Adipocyte (in vitro differentiated cells): ENCODE results near the gene SNX5.
A peak's percentile ranks its signal among the peaks of the same experiment; 100 is the strongest.

ENCODE experiments used
- DNase-seq: peaks from one replicate; pipeline ENCODE4 v3.0.0-alpha.2; 2015; ENCODE audit warnings: low read depth
- H3K27me3 ChIP-seq: replicated peaks from 2 replicates; pipeline ENCODE4 v1.7.0; 2013; ENCODE audit warnings: mild to moderate bottlenecking, low read length, moderate library complexity; ENCODE audit not compliant: control insufficient read depth, insufficient read depth
- H3K36me3 ChIP-seq: 2 replicates; pipeline ENCODE4 v1.7.0; 2013; ENCODE audit warnings: low read length, mild to moderate bottlenecking, moderate library complexity; ENCODE audit not compliant: control insufficient read depth, insufficient read depth, severe bottlenecking
- H3K4me1 ChIP-seq: 2 replicates; pipeline ENCODE4 v1.7.0; 2013; ENCODE audit warnings: mild to moderate bottlenecking, low read length, moderate library complexity; ENCODE audit not compliant: control insufficient read depth, insufficient read depth
- H3K4me3 ChIP-seq: 2 replicates; pipeline ENCODE4 v1.7.0; 2013; ENCODE audit warnings: mild to moderate bottlenecking, low read length, moderate library complexity
- H3K9ac ChIP-seq: 2 replicates; pipeline ENCODE4 v1.7.0; 2013; ENCODE audit warnings: mild to moderate bottlenecking, low read length, moderate library complexity
- H3K9me3 ChIP-seq: 2 replicates; pipeline ENCODE4 v1.7.0; 2013; ENCODE audit warnings: mild to moderate bottlenecking, low read length, moderate library complexity; ENCODE audit not compliant: control insufficient read depth

Gene SNX5

DNA sequence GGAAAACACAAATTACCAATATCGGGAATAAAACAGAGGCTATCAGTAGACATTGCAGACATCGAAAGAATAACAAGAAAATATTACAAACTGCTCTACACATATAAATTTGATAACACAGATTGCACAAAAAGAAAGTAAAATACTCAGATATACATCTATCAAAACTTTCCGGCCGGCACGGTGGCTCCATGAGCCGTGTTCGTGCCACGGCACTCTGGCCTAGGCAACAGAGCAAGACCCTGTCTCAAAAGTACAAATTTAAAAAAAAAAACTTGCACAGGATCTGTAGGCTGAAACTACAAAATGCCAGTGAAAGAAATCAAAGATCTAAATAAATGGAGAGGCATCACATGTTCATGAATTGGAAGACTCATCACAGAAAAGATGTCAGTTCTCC is 49.4 kb downstream of the SNX5 start:
- Histone ChIP-seq H3K4me1 (no peaks in the 10 kb centered on the region), H3K9me3 (no peaks in the 10 kb centered on the region), H3K27me3 (no peaks in the 10 kb centered on the region), H3K4me3 (no peak overlapping the region), H3K36me3 (no peaks in the 10 kb centered on the region), H3K9ac (no peak overlapping the region)
- no peak for DNase-seq

DNA sequence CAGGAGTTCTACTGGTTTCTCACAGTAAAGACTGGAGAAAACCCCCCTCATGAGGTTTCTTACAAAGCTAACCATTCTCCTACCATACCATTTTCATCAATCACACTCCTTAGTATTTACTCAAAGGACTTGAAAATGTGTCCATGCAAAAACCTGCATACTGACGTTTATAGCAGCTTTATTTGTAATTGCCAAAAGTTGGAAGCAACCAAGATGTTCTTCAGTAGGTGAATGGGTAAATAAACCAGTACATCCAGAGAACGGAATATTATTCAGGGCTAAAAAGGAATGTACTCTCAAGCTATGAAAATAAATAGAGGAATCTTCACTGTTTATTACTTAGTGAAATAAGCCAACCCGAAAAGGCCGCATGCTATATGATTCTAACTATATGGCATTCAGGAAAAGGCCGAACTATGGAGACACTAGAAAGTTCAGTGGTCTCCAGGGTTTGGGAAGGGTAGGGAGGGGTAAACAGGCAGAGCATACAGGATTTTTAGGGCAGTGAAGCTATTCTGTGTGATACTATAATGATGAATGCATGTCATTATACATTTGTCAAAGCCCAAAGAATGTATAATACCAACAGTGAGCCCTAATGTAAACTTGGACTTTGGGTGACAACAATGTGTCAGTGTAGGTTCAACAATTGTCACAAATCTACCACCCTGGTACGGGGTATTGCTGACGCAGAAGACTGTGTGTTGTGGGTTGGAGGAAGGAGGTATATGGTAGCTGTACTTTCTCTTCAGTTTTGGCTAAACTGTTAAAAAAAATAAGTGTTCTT is 50.6 kb downstream of the SNX5 start:
- DNase-seq: no peak
- Histone ChIP-seq H3K4me3 (no peak overlapping the region), H3K27me3 (no peaks in the 10 kb centered on the region), H3K9ac (no peak overlapping the region), H3K36me3 (no peaks in the 10 kb centered on the region), H3K4me1 (peaks cover 4% of the 10 kb centered on the region), H3K9me3 (no peaks in the 10 kb centered on the region)

- Histone ChIP-seq H3K4me3 (no peak overlapping the region), H3K4me1 (peaks cover 11% of the 10 kb centered on the region), H3K36me3 (no peaks in the 10 kb centered on the region), H3K9me3 (no peaks in the 10 kb centered on the region), H3K27me3 (no peaks in the 10 kb centered on the region), H3K9ac (no peak overlapping the region)
- DNase-seq: peak; percentile 44
Measured at GRCh38 chr20:17916433-17916891, 52.1 kb downstream of the SNX5 start.

- Histone ChIP-seq H3K4me1 (peaks cover 25% of the 10 kb centered on the region), H3K9ac (no peak overlapping the region), H3K9me3 (no peaks in the 10 kb centered on the region), H3K27me3 (no peaks in the 10 kb centered on the region), H3K36me3 (no peaks in the 10 kb centered on the region), H3K4me3 (no peak overlapping the region)
- DNase-seq: no peak
Measured at GRCh38 chr20:17914957-17915356, 53.6 kb downstream of the SNX5 start.

DNA sequence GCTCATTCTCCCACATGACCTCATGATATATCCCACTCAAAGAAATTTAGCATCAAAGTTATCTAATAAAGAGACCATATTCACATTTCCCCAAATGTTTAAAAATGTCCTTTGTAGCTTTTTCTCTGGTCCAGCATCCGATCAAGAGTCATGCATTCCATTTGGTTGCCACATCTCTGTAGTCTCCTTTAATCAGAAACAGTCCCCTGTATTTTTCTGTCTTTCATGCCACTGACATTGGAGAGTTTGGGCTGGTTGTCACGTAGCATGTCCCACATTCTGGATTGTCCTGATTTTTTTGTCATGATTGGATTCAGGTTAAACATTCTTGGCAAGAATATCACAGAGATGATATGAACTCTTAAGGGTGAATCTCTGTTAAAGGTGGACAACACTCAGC is 55.7 kb downstream of the SNX5 start:
- Histone ChIP-seq H3K9me3 (no peaks in the 10 kb centered on the region), H3K27me3 (no peaks in the 10 kb centered on the region), H3K36me3 (no peaks in the 10 kb centered on the region), H3K9ac (no peak overlapping the region), H3K4me3 (no peak overlapping the region), H3K4me1 (peaks cover 25% of the 10 kb centered on the region)
- peak; percentile 93 for DNase-seq

- no peak for DNase-seq
Measured at GRCh38 chr20:17911927-17912326, 56.7 kb downstream of the SNX5 start.

DNA sequence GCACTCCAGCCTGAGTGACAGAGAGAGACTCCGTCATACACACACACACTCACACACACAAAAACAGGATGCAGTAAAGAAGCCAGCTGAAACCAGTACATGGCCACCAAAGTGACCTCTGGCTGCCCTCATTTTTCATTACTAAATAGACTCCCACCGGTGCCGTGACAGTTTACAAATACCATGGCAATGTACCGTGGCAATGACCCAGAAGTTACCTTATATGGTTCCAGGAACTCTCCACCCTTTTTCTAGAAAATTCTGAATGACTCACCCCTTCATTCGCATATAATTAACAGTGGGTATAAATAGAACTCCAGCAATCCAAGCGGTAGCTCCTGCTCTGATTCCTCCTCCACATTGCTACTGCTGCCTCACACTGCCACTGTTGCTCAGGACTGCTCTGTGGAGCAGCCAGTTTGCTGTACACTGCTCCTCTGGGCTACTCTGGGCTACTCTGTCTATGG is 57.7 kb downstream of the SNX5 start:
- H3K4me1 ChIP-seq: peaks cover 25% of the 10 kb centered on the region
- no peak overlapping the region for H3K4me3 ChIP-seq
- peak; percentile 83 for DNase-seq

More at GRCh38 chr20:17911927-17912326, 56.7 kb downstream of the SNX5 start:
- no peaks in the 10 kb centered on the region for H3K27me3 ChIP-seq
- H3K4me1 ChIP-seq: peaks cover 25% of the 10 kb centered on the region
- no peaks in the 10 kb centered on the region for H3K9me3 ChIP-seq
- H3K36me3 ChIP-seq: no peaks in the 10 kb centered on the region
- H3K9ac ChIP-seq: no peak overlapping the region
- H3K4me3 ChIP-seq: no peak overlapping the region

DNA sequence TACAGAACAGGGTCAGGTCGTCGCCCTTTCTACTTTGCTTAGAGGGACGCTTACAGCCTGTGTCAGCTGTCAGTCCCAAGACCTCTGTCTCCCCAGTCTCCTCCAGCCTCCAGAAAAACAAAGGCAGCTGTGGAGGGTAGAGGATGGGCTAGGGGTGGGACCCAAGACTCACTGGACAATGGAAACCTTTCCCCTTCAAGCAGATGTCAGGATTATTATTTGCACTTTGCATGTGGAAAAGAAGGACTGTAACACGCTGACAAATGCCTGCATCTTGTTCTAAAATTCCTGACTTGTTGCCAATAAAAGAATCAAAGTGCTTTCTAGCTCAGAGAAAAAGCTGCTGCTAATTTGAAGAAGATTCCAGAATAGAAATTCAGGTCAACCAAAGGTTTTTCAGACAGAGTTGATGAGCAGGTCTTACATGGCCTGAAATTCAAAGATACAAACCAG is 58.7 kb downstream of the SNX5 start:
- H3K4me1 ChIP-seq: peaks cover 25% of the 10 kb centered on the region
- peak; percentile 62 for DNase-seq
- H3K9ac ChIP-seq: no peak overlapping the region
- no peaks in the 10 kb centered on the region for H3K27me3 ChIP-seq
- no peak overlapping the region for H3K4me3 ChIP-seq
- H3K9me3 ChIP-seq: no peaks in the 10 kb centered on the region
- no peaks in the 10 kb centered on the region for H3K36me3 ChIP-seq

More for the DNA sequence above, 57.7 kb downstream of the SNX5 start:
- H3K36me3 ChIP-seq: no peaks in the 10 kb centered on the region
- H3K9me3 ChIP-seq: no peaks in the 10 kb centered on the region
- H3K9ac ChIP-seq: no peak overlapping the region
- H3K27me3 ChIP-seq: no peaks in the 10 kb centered on the region

DNA sequence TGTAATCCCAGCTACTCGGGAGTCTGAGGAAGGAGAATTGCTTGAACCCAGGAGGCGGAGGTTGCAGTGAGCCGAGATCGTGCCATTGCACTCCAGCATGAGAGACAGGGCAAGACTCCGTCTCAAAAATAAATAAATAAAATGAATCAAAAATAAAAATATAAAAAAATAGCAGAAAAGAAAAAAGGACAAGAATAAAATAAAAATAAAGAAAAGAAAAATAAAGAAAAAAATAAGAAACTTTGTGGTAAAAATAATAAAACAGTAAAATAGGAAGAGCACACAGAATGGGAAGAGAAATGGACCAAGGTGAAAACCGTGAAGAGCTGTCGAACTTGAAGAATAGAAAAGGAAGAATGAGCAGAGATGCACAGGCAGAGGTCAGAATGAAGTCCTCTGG is 63.0 kb downstream of the SNX5 start:
- Histone ChIP-seq H3K36me3 (no peaks in the 10 kb centered on the region), H3K4me1 (peaks cover 5% of the 10 kb centered on the region), H3K4me3 (no peak overlapping the region), H3K9ac (no peak overlapping the region), H3K9me3 (no peaks in the 10 kb centered on the region), H3K27me3 (no peaks in the 10 kb centered on the region)
- DNase-seq: no peak

GRCh38 chr20:17904027-17904426 is 64.6 kb downstream of the SNX5 start:
- H3K9ac ChIP-seq: no peak overlapping the region
- no peak overlapping the region for H3K4me3 ChIP-seq
- DNase-seq: no peak
- no peaks in the 10 kb centered on the region for H3K4me1 ChIP-seq
- no peaks in the 10 kb centered on the region for H3K36me3 ChIP-seq
- no peaks in the 10 kb centered on the region for H3K27me3 ChIP-seq
- no peaks in the 10 kb centered on the region for H3K9me3 ChIP-seq

GRCh38 chr20:17902531-17903083 is 66.0 kb downstream of the SNX5 start:
- Histone ChIP-seq H3K9ac (no peak overlapping the region), H3K27me3 (no peaks in the 10 kb centered on the region), H3K4me1 (no peaks in the 10 kb centered on the region), H3K4me3 (no peak overlapping the region), H3K9me3 (no peaks in the 10 kb centered on the region), H3K36me3 (no peaks in the 10 kb centered on the region)
- no peak for DNase-seq
